Caco-2 (cell line): ENCODE measurements around the gene NPTX1. TPM values are rescaled to one million over a fixed set of nuclear protein-coding genes. Genes with fewer than 3 reads are reported as not detected.

Source experiments
- BruUV-seq: library from RNA; stranded (reverse); fragments of 400-500 nt; replicated peaks from 2 replicates; lab custom pipeline; 2021; lab: Mats Ljungman, UMichigan
- CTCF ChIA-PET: fragments of 300-600 bp; sonication (Branson Sonifier 250); formaldehyde crosslinking; loops from one replicate; lab custom pipeline; 2022; ENCODE audit warnings: antibody characterized with exemption; lab: Charles Lee
- POLR2A ChIA-PET: fragments of 300-600 bp; sonication (Branson Sonifier 250); formaldehyde crosslinking; loops from one replicate; lab custom pipeline; 2022; ENCODE audit warnings: antibody characterized with exemption; lab: Charles Lee
- DNase-seq, 2 experiments: peaks; one replicate each; pipeline versions ENCODE4 v3.0.0 to v3.0.0-alpha.2; 2020 to 2022
- H3K27me3 ChIP-seq: replicated peaks from 2 replicates; pipeline ENCODE4 v1.6.0; 2011; ENCODE audit warnings: low read length; ENCODE audit not compliant: control insufficient read depth, insufficient read depth
- H3K36me3 ChIP-seq: 2 replicates; pipeline ENCODE4 v1.5.1; 2011; ENCODE audit warnings: low read length; ENCODE audit not compliant: control insufficient read depth, insufficient read depth
- H3K4me1 ChIP-seq: fragments of 250-450 bp; sonication (Bioruptor Pico); 2 replicates; pipeline ENCODE4 v1.5.1; 2020; ENCODE audit warnings: mild to moderate bottlenecking
- H3K4me3 ChIP-seq: 2 replicates; pipeline ENCODE4 v1.5.1; 2011; ENCODE audit warnings: low read depth, mild to moderate bottlenecking, control low read depth, low read length
- H3K9me3 ChIP-seq: fragments of 250-450 bp; sonication (Bioruptor Pico); 2 replicates; pipeline ENCODE4 v1.5.1; 2020; ENCODE audit warnings: mild to moderate bottlenecking, moderate library complexity
- H3K27ac Mint-ChIP-seq: one replicate; pipeline ENCODE4 v1.8.0; 2022; ENCODE audit warnings: mixed read lengths; ENCODE audit not compliant: unreplicated experiment
- H3K27me3 Mint-ChIP-seq: one replicate; pipeline ENCODE4 v1.8.0; 2022; ENCODE audit warnings: mixed read lengths; ENCODE audit not compliant: insufficient read depth, unreplicated experiment
- H3K36me3 Mint-ChIP-seq: one replicate; pipeline ENCODE4 v1.8.0; 2022; ENCODE audit warnings: mild to moderate bottlenecking, mixed read lengths; ENCODE audit not compliant: insufficient read depth, unreplicated experiment
- H3K4me1 Mint-ChIP-seq: one replicate; pipeline ENCODE4 v1.8.0; 2022; ENCODE audit warnings: low read depth, mixed read lengths; ENCODE audit not compliant: unreplicated experiment
- H3K4me3 Mint-ChIP-seq: one replicate; pipeline ENCODE4 v1.8.0; 2022; ENCODE audit warnings: mild to moderate bottlenecking, moderate library complexity, mixed read lengths; ENCODE audit not compliant: unreplicated experiment
- H3K9me3 Mint-ChIP-seq: one replicate; pipeline ENCODE4 v1.8.0; 2022; ENCODE audit warnings: mixed read lengths; ENCODE audit not compliant: unreplicated experiment
- CTCF ChIP-seq, 2 experiments: fragments of 200-600 bp in 1 of 2; IDR thresholded peaks; 1 replicate in 1 of 2; 2 replicates in 1 of 2; pipeline versions ENCODE4 v1.5.1 to v1.8.0; 2011 to 2022; ENCODE audit warnings: antibody characterized with exemption in 1 of 2, control low read depth in 1 of 2, inconsistent platforms in 1 of 2, low read depth in 1 of 2, low read length in 1 of 2, mild to moderate bottlenecking in 1 of 2, moderate library complexity in 1 of 2; ENCODE audit not compliant: insufficient read depth in 1 of 2, severe bottlenecking in 1 of 2, unreplicated experiment in 1 of 2
- intact Hi-C: fragments of 100-400 bp; cut with micrococcal nuclease; formaldehyde crosslinking; loops from one replicate; pipeline ENCODE4 v1.10.0; 2022; ENCODE audit not compliant: unreplicated experiment
- total RNA-seq: library from RNA; stranded (reverse); gene quantifications from 2 replicates; pipeline ENCODE4 v1.2.3, GENCODE V29; 2022

Gene NPTX1
- total RNA-seq, 1 experiment from 2014 or later = 0.57 TPM

- BruUV-seq = no TSS peak
- CTCF ChIA-PET = no interaction called here
Measured at GRCh38 chr17:80431246-80432195, 44.9 kb downstream of the NPTX1 start.

GRCh38 chr17:80430446-80431245 is 45.8 kb downstream of the NPTX1 start:
- peaks cover 6% of the 10 kb centered on the region for H3K27me3 Mint-ChIP-seq
- no TSS peak for BruUV-seq
- Histone ChIP-seq H3K4me3 (no peak overlapping the region), H3K36me3 (no peaks in the 10 kb centered on the region), H3K4me1 (no peaks in the 10 kb centered on the region), H3K9me3 (no peaks in the 10 kb centered on the region), H3K27me3 (no peaks in the 10 kb centered on the region)
- no peaks in the 10 kb centered on the region for H3K9me3 Mint-ChIP-seq
- CTCF ChIA-PET = no interaction called here
- intact Hi-C loops = no loop called here
- H3K27ac Mint-ChIP-seq = no peak overlapping the region
- POLR2A ChIA-PET = interaction anchor here (0.7 kb wide), 1 partner anchor 24 kb away, joined by 4 read pairs; no protein-coding TSS in a partner anchor
- no peaks in the 10 kb centered on the region for H3K4me1 Mint-ChIP-seq
- DNase-seq = no peak
- no peak overlapping the region for H3K4me3 Mint-ChIP-seq
- peaks cover 6% of the 10 kb centered on the region for H3K36me3 Mint-ChIP-seq
- no peak for TF ChIP-seq CTCF (IDR thresholded peaks at IDR 0.05; ENCODE audit: insufficient read depth in 1 of 2, low read depth in 1 of 2, low read length in 1 of 2, severe bottlenecking in 1 of 2, unreplicated experiment in 1 of 2)

More at GRCh38 chr17:80431246-80432195, 44.9 kb downstream of the NPTX1 start:
- H3K36me3 Mint-ChIP-seq = peaks cover 6% of the 10 kb centered on the region
- no peak overlapping the region for H3K27ac Mint-ChIP-seq
- no peak for TF ChIP-seq CTCF (IDR thresholded peaks at IDR 0.05; ENCODE audit: insufficient read depth in 1 of 2, low read depth in 1 of 2, low read length in 1 of 2, severe bottlenecking in 1 of 2, unreplicated experiment in 1 of 2)
- peaks cover 2% of the 10 kb centered on the region for H3K27me3 ChIP-seq
- H3K36me3 ChIP-seq = no peaks in the 10 kb centered on the region
- H3K9me3 Mint-ChIP-seq = no peaks in the 10 kb centered on the region
- POLR2A ChIA-PET = interaction anchor here (0.7 kb wide), 1 partner anchor 23 kb away, joined by 4 read pairs; no protein-coding TSS in a partner anchor
- intact Hi-C loops = no loop called here
- H3K4me1 Mint-ChIP-seq = no peaks in the 10 kb centered on the region
- H3K9me3 ChIP-seq = no peaks in the 10 kb centered on the region
- no peak for DNase-seq
- no peak overlapping the region for H3K4me3 Mint-ChIP-seq
- no peaks in the 10 kb centered on the region for H3K4me1 ChIP-seq
- peaks cover 13% of the 10 kb centered on the region for H3K27me3 Mint-ChIP-seq
- H3K4me3 ChIP-seq = no peak overlapping the region
